GM18858 (cell line): ENCODE data around the gene SKIC8.

Source experiments
- ATAC-seq: cut with Tn5 transposase; IDR thresholded peaks from one replicate; pipeline ENCODE4 v1.9.1; 2021; ENCODE audit not compliant: unreplicated experiment

Gene SKIC8

GRCh38 chr15:78322243-78322642, 22.8 kb upstream of the SKIC8 start:
- ATAC-seq, result no peak

- ATAC-seq, result no peak
Observed at GRCh38 chr15:78321786-78322185, 22.4 kb upstream of the SKIC8 start.

- ATAC-seq, result no peak
Observed at GRCh38 chr15:78321041-78321570, 21.7 kb upstream of the SKIC8 start.

- no peak for ATAC-seq
Observed at GRCh38 chr15:78320183-78320582, 20.8 kb upstream of the SKIC8 start.

GRCh38 chr15:78319588-78319987, 20.2 kb upstream of the SKIC8 start:
- ATAC-seq, result no peak

- ATAC-seq, result no peak
Observed at GRCh38 chr15:78317145-78317836, 17.9 kb upstream of the SKIC8 start.

GRCh38 chr15:78316283-78317083, 17.1 kb upstream of the SKIC8 start:
- ATAC-seq, result no peak

GRCh38 chr15:78315686-78316282, 16.4 kb upstream of the SKIC8 start:
- ATAC-seq, result no peak

- ATAC-seq, result no peak
Observed at GRCh38 chr15:78314181-78314581, 14.8 kb upstream of the SKIC8 start.

- ATAC-seq, result no peak
Observed at GRCh38 chr15:78313383-78313782, 14.0 kb upstream of the SKIC8 start.

GRCh38 chr15:78312957-78313356, 13.5 kb upstream of the SKIC8 start:
- ATAC-seq, result no peak

GRCh38 chr15:78312536-78312935, 13.1 kb upstream of the SKIC8 start:
- no peak for ATAC-seq

- ATAC-seq, result no peak
Observed at GRCh38 chr15:78311292-78311691, 11.9 kb upstream of the SKIC8 start.

GRCh38 chr15:78308422-78309032, 9.1 kb upstream of the SKIC8 start:
- ATAC-seq, result no peak

- ATAC-seq, result no peak
Observed at GRCh38 chr15:78307976-78308375, 8.6 kb upstream of the SKIC8 start.

GRCh38 chr15:78306176-78306774, 6.9 kb upstream of the SKIC8 start:
- ATAC-seq, result no peak

- ATAC-seq, result no peak
Observed at GRCh38 chr15:78304216-78305066, 5.0 kb upstream of the SKIC8 start.

- no peak for ATAC-seq
Observed at GRCh38 chr15:78302579-78303312, 3.3 kb upstream of the SKIC8 start.

- no peak for ATAC-seq
Observed at GRCh38 chr15:78301828-78302227, 2.4 kb upstream of the SKIC8 start.
